Activated CD8-positive, alpha-beta memory T cell treated with anti-CD3 and anti-CD28 coated beads for 1 hour (primary cell): ENCODE measurements around the gene NCBP3.

Experiments used
- DNase-seq, 2 donors: peaks; one replicate each; pipeline ENCODE4 v3.0.0-alpha.2; 2020; ENCODE audit warnings: low read depth in 1 of 2; ENCODE audit errors: extremely low read depth in 1 of 2

The NCBP3 gene

DNA sequence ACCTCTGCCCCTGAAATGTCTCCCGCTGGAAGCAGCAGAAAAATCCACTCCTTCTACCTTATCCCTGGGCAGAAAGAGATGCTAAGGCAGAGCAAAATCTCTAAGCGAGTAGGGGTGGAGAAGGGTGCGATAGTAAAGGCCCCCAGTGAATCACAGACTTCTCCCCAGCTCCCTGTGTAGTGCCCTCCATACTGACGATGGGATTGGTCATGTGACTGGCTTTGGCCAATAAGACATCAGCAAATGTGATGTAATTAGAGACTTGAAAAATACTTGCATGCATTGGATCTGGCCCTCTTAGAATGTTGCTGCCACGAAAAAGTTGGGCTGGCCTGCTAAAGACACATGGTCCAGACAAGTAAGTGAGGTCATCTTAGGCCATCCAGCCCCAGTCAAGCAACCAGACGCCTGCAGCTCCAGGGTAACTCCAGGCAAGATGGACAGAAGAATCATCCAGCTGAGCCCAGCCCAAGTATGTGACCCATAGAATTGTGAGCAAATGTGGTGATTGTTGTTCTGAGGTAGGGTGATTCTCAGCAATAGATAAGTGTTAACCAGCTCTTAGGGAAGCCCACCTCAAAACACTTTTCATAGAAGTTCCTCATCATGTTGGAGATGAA lies 86.3 kb downstream of the NCBP3 start:
- DNase-seq = no peak

DNA sequence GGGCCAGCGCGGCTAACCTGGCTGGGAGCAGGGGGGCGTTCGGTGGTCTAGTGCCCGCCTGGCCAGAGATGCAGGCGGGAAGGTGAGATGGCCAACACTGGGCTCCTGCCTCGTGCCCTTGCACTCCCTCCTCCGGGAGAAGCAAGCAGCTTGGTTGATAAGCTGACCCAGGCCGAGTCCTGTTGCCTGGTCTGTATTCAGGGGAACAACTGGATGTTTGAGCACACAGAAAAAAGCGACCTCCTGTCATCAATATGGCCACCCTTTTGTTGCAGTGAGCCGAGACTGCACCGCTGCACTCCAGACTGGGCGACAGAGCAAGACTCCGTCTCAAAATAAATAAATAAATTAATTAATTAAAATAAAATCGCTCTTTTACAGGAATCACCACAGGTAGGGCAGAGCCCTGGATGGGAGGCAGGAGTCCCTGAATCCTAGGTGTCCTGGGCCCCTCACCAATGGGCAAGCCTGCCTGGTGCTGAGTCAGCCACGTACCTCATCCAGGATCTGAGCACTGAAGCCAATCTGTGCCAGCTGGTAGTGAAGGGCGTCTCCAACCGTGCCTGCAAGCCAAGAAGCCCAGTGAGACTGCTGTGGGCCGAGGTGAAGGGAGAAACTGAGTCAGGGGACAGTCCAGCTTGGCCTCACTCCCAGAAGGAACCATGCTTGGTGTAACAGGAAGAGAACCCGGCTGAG lies 90.6 kb downstream of the NCBP3 start:
- no peak for DNase-seq

DNA sequence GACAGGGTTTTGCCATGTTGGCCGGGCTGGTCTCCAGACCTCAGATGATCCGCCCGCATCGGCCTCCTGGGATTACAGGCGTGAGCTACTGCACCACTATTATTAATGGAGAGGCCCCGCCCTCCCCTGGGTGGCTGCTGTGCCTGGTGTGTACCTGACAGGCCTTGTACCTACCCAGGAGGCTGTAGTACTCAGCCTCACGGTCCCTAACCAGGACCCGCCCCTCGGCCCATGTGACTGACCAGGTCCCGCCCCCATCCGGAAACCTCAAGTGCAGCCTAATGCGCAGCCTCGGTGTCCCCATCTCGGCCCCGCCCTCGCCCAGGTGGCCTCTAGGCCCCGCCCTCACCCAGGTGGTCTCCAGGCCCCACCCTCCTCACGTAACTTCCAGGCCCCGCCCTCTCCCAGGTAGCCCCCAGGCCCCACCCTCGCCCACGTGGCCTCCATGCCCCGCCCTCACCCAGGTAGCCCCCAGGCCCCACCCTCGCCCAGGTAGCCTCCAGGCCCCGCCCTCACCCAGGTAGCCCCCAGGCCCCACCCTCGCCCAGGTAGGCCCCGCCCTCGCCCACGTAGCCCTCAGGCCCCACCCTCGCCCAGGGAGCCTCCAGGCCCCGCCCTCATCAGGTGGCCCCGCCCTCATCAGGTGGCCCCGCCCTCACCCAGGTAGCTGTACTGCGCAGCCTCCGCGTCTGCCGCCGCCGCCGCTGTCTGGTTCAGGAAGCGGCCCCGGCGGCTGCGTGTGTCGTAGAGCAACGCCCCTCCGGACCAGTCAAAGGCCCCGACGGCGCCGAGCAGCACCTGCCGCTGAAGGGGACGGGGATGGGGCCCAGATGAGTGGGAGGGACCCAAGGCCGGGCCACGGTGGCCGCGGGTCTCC lies 91.3 kb downstream of the NCBP3 start:
- DNase-seq = peak; percentile 62 to 64

DNA sequence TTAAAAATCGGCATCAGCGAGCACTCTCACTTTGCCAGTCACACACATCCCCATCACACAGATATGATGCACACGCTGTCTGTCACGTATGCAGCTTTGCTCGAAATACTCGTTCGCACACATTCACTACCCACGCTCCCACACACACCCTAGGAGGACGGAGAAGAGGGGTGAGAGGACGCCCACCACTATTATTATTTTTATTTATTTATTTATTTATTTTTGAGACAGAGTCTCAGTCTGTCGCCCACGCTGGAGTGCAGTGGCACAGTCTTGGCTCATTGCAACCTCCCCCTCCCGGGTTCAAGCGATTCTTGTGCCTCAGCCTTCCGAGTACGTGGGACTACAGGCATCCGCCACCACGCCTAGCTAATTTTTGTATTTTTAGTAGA lies 92.0 kb downstream of the NCBP3 start:
- no peak for DNase-seq

DNA sequence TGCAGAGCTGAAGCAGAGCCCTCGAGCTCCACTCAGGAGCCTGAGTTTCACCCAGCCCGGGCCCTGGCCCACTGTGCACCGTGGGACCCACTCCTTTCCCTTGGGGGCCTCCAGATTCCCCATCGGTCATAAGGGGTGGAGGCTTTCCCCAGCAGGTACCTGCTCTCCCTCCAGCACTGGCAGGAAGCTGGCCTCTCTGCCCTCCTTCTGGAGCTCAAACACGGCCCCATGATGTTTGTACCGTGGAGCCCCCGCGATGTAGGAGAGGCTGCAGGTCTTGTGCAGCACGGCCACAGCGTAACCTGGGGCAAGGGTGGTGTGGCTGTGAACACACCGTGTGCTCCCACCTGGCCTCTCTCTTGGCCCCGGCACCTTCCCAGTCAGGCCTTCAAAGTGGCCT lies 92.4 kb downstream of the NCBP3 start:
- DNase-seq = no peak
